IMR-90 (cell line): ENCODE results near the gene TCF12. TPM values are rescaled to one million over a fixed set of nuclear protein-coding genes. Genes with fewer than 3 reads are reported as not detected.

Experiments
- ATAC-seq: fragments of 200-7000 bp; cut with Tn5 transposase; 2 replicates; pipeline ENCODE4 v1.9.1; 2020; ENCODE audit warnings: low read depth, mild to moderate bottlenecking, moderate library complexity
- BruUV-seq: library from RNA; stranded (reverse); fragments of 400-500 nt; replicated peaks from 2 replicates; lab custom pipeline; 2021; lab: Mats Ljungman, UMichigan
- CTCF ChIA-PET: fragments of 300-600 bp; formaldehyde crosslinking; extraction: SDS; loops from one replicate; lab custom pipeline; 2021; ENCODE audit warnings: antibody characterized with exemption; lab: Yijun Ruan, JAX
- POLR2A ChIA-PET: fragments of 300-600 bp; sonication (Branson Sonifier 250); formaldehyde crosslinking; loops from one replicate; lab custom pipeline; 2022; ENCODE audit warnings: antibody characterized with exemption; ENCODE audit not compliant: unreplicated experiment; lab: Charles Lee
- DNase-seq: peaks from one replicate; pipeline ENCODE4 v3.0.0; 2013
- H2AFZ ChIP-seq: replicated peaks from 2 replicates; pipeline ENCODE3; 2013; ENCODE audit warnings: low read length, mild to moderate bottlenecking; ENCODE audit not compliant: poor library complexity
- H2AK5ac ChIP-seq: 2 replicates; pipeline ENCODE4 v1.6.1; 2013; ENCODE audit warnings: low read depth, low read length, inconsistent platforms
- H2AK9ac ChIP-seq: replicated peaks from 2 replicates; pipeline ENCODE3; 2013; ENCODE audit warnings: mild to moderate bottlenecking, low read depth, low read length, moderate library complexity; ENCODE audit not compliant: poor library complexity
- H2BK120ac ChIP-seq: 2 replicates; pipeline ENCODE4 v1.6.1; 2013; ENCODE audit warnings: low read depth, low read length, inconsistent platforms
- H2BK15ac ChIP-seq: 3 replicates; pipeline ENCODE4 v1.6.1; 2013; ENCODE audit warnings: low read depth, low read length, inconsistent platforms
- H2BK20ac ChIP-seq: 2 replicates; pipeline ENCODE4 v1.6.1; 2013; ENCODE audit warnings: low read depth, mild to moderate bottlenecking, inconsistent platforms, low read length, moderate library complexity
- H2BK5ac ChIP-seq: 2 replicates; pipeline ENCODE4 v1.6.1; 2013; ENCODE audit warnings: mild to moderate bottlenecking, low read depth, low read length, inconsistent platforms; ENCODE audit not compliant: poor library complexity, severe bottlenecking
- H3K14ac ChIP-seq: replicated peaks from 2 replicates; pipeline ENCODE4 v1.6.1; 2013; ENCODE audit warnings: low read depth, low read length, inconsistent platforms
- H3K18ac ChIP-seq: 2 replicates; pipeline ENCODE4 v1.6.1; 2013; ENCODE audit warnings: low read depth, low read length, control low read depth
- H3K23ac ChIP-seq: 2 replicates; pipeline ENCODE4 v1.6.1; 2013; ENCODE audit warnings: low read depth, low read length, inconsistent platforms
- H3K27ac ChIP-seq: 2 replicates; pipeline ENCODE4 v1.5.1; 2013; ENCODE audit warnings: mild to moderate bottlenecking, control low read depth, low read length; ENCODE audit not compliant: insufficient read depth
- H3K27me3 ChIP-seq: 2 replicates; pipeline ENCODE4 v1.6.1; 2013; ENCODE audit warnings: low read length; ENCODE audit not compliant: control insufficient read depth, insufficient read depth
- H3K36me3 ChIP-seq: 2 replicates; pipeline ENCODE4 v1.6.1; 2013; ENCODE audit warnings: low read length, mixed read lengths; ENCODE audit not compliant: control insufficient read depth, insufficient read depth
- H3K4ac ChIP-seq: 2 replicates; pipeline ENCODE4 v1.6.1; 2013; ENCODE audit warnings: low read depth, low read length, inconsistent platforms
- H3K4me1 ChIP-seq: 2 replicates; pipeline ENCODE4 v1.6.1; 2013; ENCODE audit warnings: low read length, mixed read lengths; ENCODE audit not compliant: control insufficient read depth, insufficient read depth
- H3K4me2 ChIP-seq: 2 replicates; pipeline ENCODE4 v1.6.1; 2013; ENCODE audit warnings: low read depth, mild to moderate bottlenecking, control low read depth, low read length, moderate library complexity
- H3K4me3 ChIP-seq: 2 replicates; pipeline ENCODE4 v1.5.1; 2013; ENCODE audit warnings: low read depth, mild to moderate bottlenecking, control low read depth, low read length, moderate library complexity; ENCODE audit not compliant: insufficient read depth
- H3K56ac ChIP-seq: 2 replicates; pipeline ENCODE4 v1.6.1; 2013; ENCODE audit warnings: low read length, inconsistent platforms; ENCODE audit not compliant: insufficient read depth; ENCODE audit errors: extremely low read depth
- H3K79me1 ChIP-seq, 2 experiments: 2 replicates each; pipeline ENCODE4 v1.6.1; 2013; ENCODE audit warnings: low read length in 2 of 2, inconsistent platforms in 1 of 2, low read depth in 1 of 2
- H3K9ac ChIP-seq: 2 replicates; pipeline ENCODE4 v1.6.1; 2013; ENCODE audit warnings: low read depth, low read length, control low read depth
- H3K9me1 ChIP-seq: 2 replicates; pipeline ENCODE4 v1.6.1; 2013; ENCODE audit warnings: low read length, inconsistent platforms; ENCODE audit not compliant: insufficient read depth
- H3K9me3 ChIP-seq: 2 replicates; pipeline ENCODE4 v1.6.1; 2013; ENCODE audit warnings: low read length; ENCODE audit not compliant: control insufficient read depth, insufficient read depth
- H4K20me1 ChIP-seq: 2 replicates; pipeline ENCODE4 v1.6.1; 2013; ENCODE audit warnings: low read length, inconsistent platforms; ENCODE audit not compliant: insufficient read depth
- H4K5ac ChIP-seq: 2 replicates; pipeline ENCODE4 v1.6.1; 2013; ENCODE audit warnings: mild to moderate bottlenecking, low read depth, low read length, control low read depth
- H4K8ac ChIP-seq, 2 experiments: 2 replicates each; pipeline ENCODE4 v1.6.1; 2013; ENCODE audit warnings: low read depth in 2 of 2, low read length in 2 of 2, control low read depth in 1 of 2, inconsistent platforms in 1 of 2
- H4K91ac ChIP-seq: 2 replicates; pipeline ENCODE4 v1.6.1; 2013; ENCODE audit warnings: low read depth, low read length, inconsistent platforms; ENCODE audit not compliant: insufficient read depth
- BHLHE40 ChIP-seq: fragments of 150-350 bp; IDR thresholded peaks from 2 replicates; pipeline ENCODE4 v1.6.1; 2016; ENCODE audit warnings: mild to moderate bottlenecking, low read depth, low read length
- FOS ChIP-seq: fragments of 150-350 bp; IDR thresholded peaks from 2 replicates; pipeline ENCODE4 v1.6.1; 2016; ENCODE audit warnings: low read depth, low read length
- MAZ ChIP-seq: IDR thresholded peaks from 2 replicates; pipeline ENCODE4 v1.6.1; 2012; ENCODE audit warnings: low read depth, mild to moderate bottlenecking, low read length, improper control_type of control experiment, moderate library complexity, borderline replicate concordance
- POLR2A ChIP-seq: IDR thresholded peaks from 2 replicates; pipeline ENCODE4 v1.6.1; 2012; ENCODE audit warnings: mild to moderate bottlenecking, low read depth, low read length
- RFX5 ChIP-seq: IDR thresholded peaks from 2 replicates; pipeline ENCODE4 v1.8.0; 2012; ENCODE audit warnings: low read depth, mild to moderate bottlenecking, low read length, moderate library complexity
- WGBS, 2 experiments: methylation state at CpG; one replicate each; pipeline versions ENCODE4 v1.1.5 to v1.1.7; 2013; ENCODE audit warnings: missing lambda C conversion rate in 2 of 2; ENCODE audit not compliant: insufficient read length in 1 of 2; ENCODE audit errors: extremely low coverage in 2 of 2; 5-methylcytosine and 5-hydroxymethylcytosine counted together
- dilution Hi-C: fragments of 300-500 bp; cut with HindIII; formaldehyde crosslinking; loops from one replicate; pipeline ENCODE4 v1.14.3; 2018; ENCODE audit warnings: low sequenced_read_pairs; ENCODE audit not compliant: unreplicated experiment
- in situ Hi-C: fragments of 300-500 bp; cut with MboI; formaldehyde crosslinking; loops from 3 replicates; pipeline ENCODE4 v1.14.3; 2019; ENCODE audit warnings: low sequenced_read_pairs, inconsistent platforms, mixed read lengths
- intact Hi-C: fragments of 100-400 bp; cut with micrococcal nuclease; formaldehyde crosslinking; loops from 2 replicates; pipeline ENCODE4 v1.10.0; 2022
- polyA plus RNA-seq, 3 experiments: library from polyadenylated mRNA; depleted of rRNA; stranded (reverse); fragments of >200 nt; gene quantifications; 2 replicates each; pipeline ENCODE4 v1.2.3, GENCODE V29; 2012; ENCODE audit warnings: low replicate concordance in 1 of 3
- total RNA-seq: library from RNA; depleted of rRNA; stranded (reverse); fragments of >200 nt; gene quantifications from 2 replicates; pipeline ENCODE4 v1.2.3, GENCODE V29; 2012
- TF ChIP-seq, protein P1 (sequence below): fragments of 150-350 bp; IDR thresholded peaks from 2 replicates; pipeline ENCODE4 v1.6.1; 2016; ENCODE audit warnings: low read depth, mild to moderate bottlenecking, low read length, moderate library complexity, borderline replicate concordance
- TF ChIP-seq, protein P2 (sequence below): conservative IDR thresholded peaks from 2 replicates; pipeline ENCODE4 v1.5.1; 2012; ENCODE audit warnings: mild to moderate bottlenecking, low read depth, low read length, improper control_type of control experiment
- TF ChIP-seq, protein P3 (sequence below): fragments of 150-350 bp; IDR thresholded peaks from 2 replicates; pipeline ENCODE4 v1.6.1; 2017; ENCODE audit warnings: mild to moderate bottlenecking, antibody characterized with exemption, low read length, low read depth

Gene TCF12
- total and polyA plus RNA-seq, 2 of the 4 experiments (the other 2 are of a cell fraction) = 79.4 to 160 TPM

DNA sequence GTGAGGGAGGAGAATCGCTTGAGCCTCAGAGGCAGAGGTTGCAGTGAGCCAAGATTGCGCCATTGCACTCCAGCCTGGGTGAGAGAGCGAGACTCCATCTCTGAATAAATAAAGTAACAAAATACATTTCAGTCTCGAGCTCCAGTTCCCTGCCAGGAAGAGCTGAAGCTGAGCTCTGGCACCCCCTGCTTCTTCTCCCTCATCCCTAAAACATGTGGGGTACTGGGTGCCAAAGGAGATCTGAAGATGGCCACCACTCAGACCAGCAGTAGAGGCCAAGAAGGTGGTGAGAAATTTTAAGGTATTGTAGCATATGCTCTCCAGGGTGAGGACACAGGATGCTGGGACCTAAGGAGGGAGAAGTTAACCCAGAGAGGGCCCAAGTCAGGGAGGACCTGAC, 382.9 kb downstream of the TCF12 start:
- Histone ChIP-seq H4K91ac (no peak overlapping the region), H3K4me1 (peaks cover 22% of the 10 kb centered on the region), H3K56ac (no peak overlapping the region), H3K79me1 (no peaks in the 10 kb centered on the region), H3K18ac (no peak overlapping the region), H3K27me3 (no peaks in the 10 kb centered on the region), H2AFZ (no peak overlapping the region), H3K23ac (no peak overlapping the region), H2BK20ac (no peak overlapping the region), H3K4me2 (no peak overlapping the region), H3K14ac (no peak overlapping the region), H2AK5ac (no peak overlapping the region; the same call in 1 of the 2 replicates), H2BK5ac (no peak overlapping the region), H4K8ac (no peak overlapping the region), H2AK9ac (no peak overlapping the region), H3K9ac (no peak overlapping the region), H3K9me3 (no peaks in the 10 kb centered on the region), H3K36me3 (peaks cover 2% of the 10 kb centered on the region; the same call in 1 of the 2 replicates), H4K20me1 (no peaks in the 10 kb centered on the region), H4K5ac (no peak overlapping the region), H3K27ac (no peak overlapping the region), H2BK15ac (no peak overlapping the region), H2BK120ac (no peak overlapping the region), H3K4me3 (no peak overlapping the region), H3K4ac (peak overlapping the region; percentile 12; the same call in 1 of the 2 replicates), H3K9me1 (peaks cover 6% of the 10 kb centered on the region)
- DNase-seq (no peak), ATAC-seq (no peak)
- ChIA-PET POLR2A (no interaction called here), CTCF (no interaction called here)
- intact Hi-C loops (loop anchor here (10.0 kb wide), 1 partner anchor 377 kb away; no protein-coding TSS in a partner anchor), dilution Hi-C loops (no loop called here), in situ Hi-C loops (loop anchor here (10.0 kb wide), 2 partner anchors 147 to 807 kb away; no protein-coding TSS in a partner anchor)
- BruUV-seq = no TSS peak
- WGBS, 2 experiments = no CpG with 5 or more reads among the region's 4 CpGs
- TF ChIP-seq, protein P1, sequence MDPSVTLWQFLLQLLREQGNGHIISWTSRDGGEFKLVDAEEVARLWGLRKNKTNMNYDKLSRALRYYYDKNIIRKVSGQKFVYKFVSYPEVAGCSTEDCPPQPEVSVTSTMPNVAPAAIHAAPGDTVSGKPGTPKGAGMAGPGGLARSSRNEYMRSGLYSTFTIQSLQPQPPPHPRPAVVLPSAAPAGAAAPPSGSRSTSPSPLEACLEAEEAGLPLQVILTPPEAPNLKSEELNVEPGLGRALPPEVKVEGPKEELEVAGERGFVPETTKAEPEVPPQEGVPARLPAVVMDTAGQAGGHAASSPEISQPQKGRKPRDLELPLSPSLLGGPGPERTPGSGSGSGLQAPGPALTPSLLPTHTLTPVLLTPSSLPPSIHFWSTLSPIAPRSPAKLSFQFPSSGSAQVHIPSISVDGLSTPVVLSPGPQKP = no peak
- TF ChIP-seq RFX5 (no peak), BHLHE40 (no peak), FOS (no peak), MAZ (no peak), POLR2A (no peak)
- TF ChIP-seq, protein P2, sequence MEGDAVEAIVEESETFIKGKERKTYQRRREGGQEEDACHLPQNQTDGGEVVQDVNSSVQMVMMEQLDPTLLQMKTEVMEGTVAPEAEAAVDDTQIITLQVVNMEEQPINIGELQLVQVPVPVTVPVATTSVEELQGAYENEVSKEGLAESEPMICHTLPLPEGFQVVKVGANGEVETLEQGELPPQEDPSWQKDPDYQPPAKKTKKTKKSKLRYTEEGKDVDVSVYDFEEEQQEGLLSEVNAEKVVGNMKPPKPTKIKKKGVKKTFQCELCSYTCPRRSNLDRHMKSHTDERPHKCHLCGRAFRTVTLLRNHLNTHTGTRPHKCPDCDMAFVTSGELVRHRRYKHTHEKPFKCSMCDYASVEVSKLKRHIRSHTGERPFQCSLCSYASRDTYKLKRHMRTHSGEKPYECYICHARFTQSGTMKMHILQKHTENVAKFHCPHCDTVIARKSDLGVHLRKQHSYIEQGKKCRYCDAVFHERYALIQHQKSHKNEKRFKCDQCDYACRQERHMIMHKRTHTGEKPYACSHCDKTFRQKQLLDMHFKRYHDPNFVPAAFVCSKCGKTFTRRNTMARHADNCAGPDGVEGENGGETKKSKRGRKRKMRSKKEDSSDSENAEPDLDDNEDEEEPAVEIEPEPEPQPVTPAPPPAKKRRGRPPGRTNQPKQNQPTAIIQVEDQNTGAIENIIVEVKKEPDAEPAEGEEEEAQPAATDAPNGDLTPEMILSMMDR = no peak
- TF ChIP-seq, protein P3, sequence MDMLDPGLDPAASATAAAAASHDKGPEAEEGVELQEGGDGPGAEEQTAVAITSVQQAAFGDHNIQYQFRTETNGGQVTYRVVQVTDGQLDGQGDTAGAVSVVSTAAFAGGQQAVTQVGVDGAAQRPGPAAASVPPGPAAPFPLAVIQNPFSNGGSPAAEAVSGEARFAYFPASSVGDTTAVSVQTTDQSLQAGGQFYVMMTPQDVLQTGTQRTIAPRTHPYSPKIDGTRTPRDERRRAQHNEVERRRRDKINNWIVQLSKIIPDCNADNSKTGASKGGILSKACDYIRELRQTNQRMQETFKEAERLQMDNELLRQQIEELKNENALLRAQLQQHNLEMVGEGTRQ = no peak
